ENCODE measurements around the gene NME4.

GRCh38 chr16:377419-377951 lies 19.5 kb upstream of the NME4 start:
- TF ChIP-seq CTCF (conservative IDR thresholded peaks at IDR 0.05; ENCODE audit: low read depth, low read length) (no peak), EZH2 (IDR thresholded peaks at IDR 0.05; ENCODE audit: borderline replicate concordance, low read depth, low read length, poor library complexity, severe bottlenecking) (no peak)

Measured in A673 (cell line).